Activated T-helper 1 cell treated with Interleukin-2 at 50 U/mL for 16 hours (primary cell): ENCODE results near the gene NPFFR1.
"Not testable (repeated sequence)": the region's sequence is repeated elsewhere in the genome, so short reads cannot be mapped to it uniquely, and the experiment has no call there.

Source experiments
- DNase-seq: peaks from one replicate; pipeline ENCODE4 v3.0.0-alpha.2; 2020; ENCODE audit warnings: low read depth

NPFFR1 gene

GRCh38 chr10:70222811-70223447 lies 60.9 kb downstream of the NPFFR1 start:
- DNase-seq: not testable (repeated sequence)

GRCh38 chr10:70222340-70222794 lies 61.4 kb downstream of the NPFFR1 start:
- no peak for DNase-seq

GRCh38 chr10:70221030-70221429 lies 62.8 kb downstream of the NPFFR1 start:
- DNase-seq: no peak

GRCh38 chr10:70212879-70213278 lies 70.9 kb downstream of the NPFFR1 start:
- no peak for DNase-seq

- DNase-seq: no peak
These were observed 71.5 kb downstream of the NPFFR1 start for GRCh38 chr10:70212277-70212676.

GRCh38 chr10:70206762-70207161 lies 77.0 kb downstream of the NPFFR1 start:
- DNase-seq: no peak

- DNase-seq: no peak
These were observed 82.7 kb downstream of the NPFFR1 start for GRCh38 chr10:70201105-70201504.

GRCh38 chr10:70198696-70199466 lies 84.9 kb downstream of the NPFFR1 start:
- DNase-seq: no peak
